Subcutaneous adipose tissue (tissue), 4 donors: ENCODE measurements around the gene GPR32. TPM values are rescaled to one million over a fixed set of nuclear protein-coding genes. Genes with fewer than 3 reads are reported as not detected.
A peak's percentile ranks its signal among the peaks of the same experiment; 100 is the strongest.

Source experiments
- small RNA-seq: library from RNA; depleted of rRNA; stranded (forward); fragments of <200 nt; gene quantifications from one replicate; pipeline ENCODE3, GENCODE V24; 2016
- total RNA-seq, 4 donors: library from RNA; depleted of rRNA; stranded (reverse); fragments of >200 nt; gene quantifications; one replicate each; pipeline ENCODE4 v1.1.0, GENCODE V29; 2016

GPR32 gene
- total RNA-seq, 4 donors from 2014 or later: not detected

Small RNA genes lying within 50 kb of the gene (small RNA-seq; reads per million reads assigned to genes)
- gene SNORD88A (476 reads per million, percentile 99 among the genes with 10 or more reads in this experiment), gene SNORD88B (not detected), gene SNORD88C (not detected)

Other genes with a start within 250 kb of the GPR32 start
- gene LRRC4B, start 202.0 kb upstream of the GPR32 start, total RNA-seq: under 1 TPM in 3 of 4 donors, not detected in 1; 0.19 to 0.34 (median 0.22) TPM
- not detected for gene SYT3, start 130.6 kb upstream of the GPR32 start, total RNA-seq
- gene C19orf81, start 121.0 kb upstream of the GPR32 start, total RNA-seq: 1 to 10 TPM in 1 of 4 donors, not detected in 3; 1.9 TPM
- 1 to 10 TPM in 1 of 4 donors, not detected in 3; 1.0 TPM for gene SHANK1, start 50.7 kb upstream of the GPR32 start, total RNA-seq
- gene CLEC11A, start 47.1 kb upstream of the GPR32 start, total RNA-seq: 10 to 100 TPM in 2 of 4 donors, 1 to 10 TPM in 2; 4.1 to 23.5 (median 9.6) TPM
- gene ACP4, start 20.0 kb downstream of the GPR32 start, total RNA-seq: not detected
- under 1 TPM in 1 of 4 donors, not detected in 3; 0.68 TPM for gene KLK1, start 53.3 kb downstream of the GPR32 start, total RNA-seq
- gene KLK15, start 63.1 kb downstream of the GPR32 start, total RNA-seq: not detected
- gene KLK3, start 84.5 kb downstream of the GPR32 start, total RNA-seq: not detected
- gene KLK2, start 103.0 kb downstream of the GPR32 start, total RNA-seq: under 1 TPM in 1 of 4 donors, not detected in 3; 0.44 TPM
- gene KLK4, start 140.9 kb downstream of the GPR32 start, total RNA-seq: not detected
- gene KLK5, start 182.6 kb downstream of the GPR32 start, total RNA-seq: not detected
- gene KLK6, start 199.1 kb downstream of the GPR32 start, total RNA-seq: not detected
- gene KLK7, start 213.5 kb downstream of the GPR32 start, total RNA-seq: 1 to 10 TPM in 1 of 4 donors, not detected in 3; 1.5 TPM
- not detected for gene KLK8, start 231.1 kb downstream of the GPR32 start, total RNA-seq
- 1 to 10 TPM in 1 of 4 donors, not detected in 3; 1.0 TPM for gene KLK10, start 249.2 kb downstream of the GPR32 start, total RNA-seq